PC-9 (cell line): Measurements from ENCODE around the gene GGPS1. TPM values are rescaled to one million over a fixed set of nuclear protein-coding genes. Genes with fewer than 3 reads are reported as not detected.
"Not testable (repeated sequence)": the region's sequence is repeated elsewhere in the genome, so short reads cannot be mapped to it uniquely, and the experiment has no call there.

Experiments used
- BruUV-seq: library from RNA; stranded (reverse); fragments of 400-500 nt; replicated peaks from 2 replicates; lab custom pipeline; 2021; lab: Mats Ljungman, UMichigan
- CTCF ChIA-PET: fragments of 300-600 bp; sonication (Branson Sonifier 250); formaldehyde crosslinking; loops from one replicate; lab custom pipeline; 2022; ENCODE audit warnings: antibody characterized with exemption; lab: Charles Lee
- POLR2A ChIA-PET: fragments of 300-600 bp; sonication (Branson Sonifier 250); formaldehyde crosslinking; loops from one replicate; lab custom pipeline; 2022; ENCODE audit warnings: antibody characterized with exemption; ENCODE audit not compliant: unreplicated experiment; lab: Charles Lee
- DNase-seq, 2 experiments: peaks; one replicate each; pipeline versions ENCODE4 v3.0.0 to v3.0.0-alpha.2; 2015 to 2022; ENCODE audit warnings: mixed read lengths in 1 of 2
- H2AFZ ChIP-seq: fragments of 200-600 bp; sonication (generic); 2 replicates; pipeline ENCODE4 v1.8.1; 2017; ENCODE audit warnings: antibody characterized with exemption
- H3F3A ChIP-seq: fragments of 200-600 bp; sonication (generic); 2 replicates; pipeline ENCODE4 v1.8.1; 2017; ENCODE audit warnings: antibody characterized with exemption, mild to moderate bottlenecking, low read depth; ENCODE audit not compliant: insufficient read depth
- H3K27ac ChIP-seq: fragments of 200-600 bp; sonication (generic); 2 replicates; pipeline ENCODE4 v1.6.1; 2016; ENCODE audit warnings: mixed run types
- H3K27me3 ChIP-seq: fragments of 200-600 bp; sonication (generic); 2 replicates; pipeline ENCODE4 v1.6.1; 2016; ENCODE audit warnings: low read depth, mixed run types; ENCODE audit not compliant: insufficient read depth
- H3K36me3 ChIP-seq: fragments of 200-600 bp; sonication (generic); 2 replicates; pipeline ENCODE4 v1.6.1; 2016; ENCODE audit warnings: low read depth, mixed run types
- H3K4me1 ChIP-seq: fragments of 200-600 bp; sonication (generic); replicated peaks from 2 replicates; pipeline ENCODE4 v1.6.1; 2016; ENCODE audit warnings: mixed run types; ENCODE audit not compliant: insufficient read depth
- H3K4me2 ChIP-seq: fragments of 200-600 bp; sonication (generic); 2 replicates; pipeline ENCODE4 v1.6.1; 2017; ENCODE audit warnings: mixed run types
- H3K4me3 ChIP-seq: fragments of 200-600 bp; sonication (generic); 2 replicates; pipeline ENCODE4 v1.6.1; 2016; ENCODE audit warnings: mixed run types
- H3K79me2 ChIP-seq: fragments of 200-600 bp; sonication (generic); 2 replicates; pipeline ENCODE4 v1.6.1; 2017; ENCODE audit warnings: low read depth, mixed run types
- H3K9me2 ChIP-seq: fragments of 200-600 bp; sonication (generic); 2 replicates; pipeline ENCODE4 v1.8.1; 2017; ENCODE audit warnings: mild to moderate bottlenecking; ENCODE audit not compliant: insufficient read depth
- H3K9me3 ChIP-seq: fragments of 200-600 bp; sonication (generic); 2 replicates; pipeline ENCODE4 v1.8.1; 2016; ENCODE audit warnings: low read depth; ENCODE audit not compliant: insufficient read depth
- H4K20me1 ChIP-seq: fragments of 200-600 bp; sonication (generic); 2 replicates; pipeline ENCODE4 v1.8.1; 2017; ENCODE audit not compliant: insufficient read depth
- EZH2 ChIP-seq: fragments of 200-600 bp; sonication (generic); IDR thresholded peaks from 2 replicates; pipeline ENCODE4 v1.8.0; 2017; ENCODE audit warnings: antibody characterized with exemption, low read depth
- intact Hi-C: fragments of 100-400 bp; cut with micrococcal nuclease; formaldehyde crosslinking; loops from one replicate; pipeline ENCODE4 v1.10.0; 2022; ENCODE audit not compliant: unreplicated experiment
- total RNA-seq: library from RNA; stranded (reverse); gene quantifications from 2 replicates; pipeline ENCODE4 v1.2.3, GENCODE V29; 2021
- TF ChIP-seq, protein P1 (sequence below): fragments of 200-600 bp; sonication (generic); conservative IDR thresholded peaks from 2 replicates; pipeline ENCODE4 v1.6.1; 2017; ENCODE audit warnings: mixed run types, antibody characterized with exemption, mild to moderate bottlenecking, moderate library complexity

The GGPS1 gene
- total RNA-seq, 1 experiment from 2014 or later = 61.7 TPM

DNA sequence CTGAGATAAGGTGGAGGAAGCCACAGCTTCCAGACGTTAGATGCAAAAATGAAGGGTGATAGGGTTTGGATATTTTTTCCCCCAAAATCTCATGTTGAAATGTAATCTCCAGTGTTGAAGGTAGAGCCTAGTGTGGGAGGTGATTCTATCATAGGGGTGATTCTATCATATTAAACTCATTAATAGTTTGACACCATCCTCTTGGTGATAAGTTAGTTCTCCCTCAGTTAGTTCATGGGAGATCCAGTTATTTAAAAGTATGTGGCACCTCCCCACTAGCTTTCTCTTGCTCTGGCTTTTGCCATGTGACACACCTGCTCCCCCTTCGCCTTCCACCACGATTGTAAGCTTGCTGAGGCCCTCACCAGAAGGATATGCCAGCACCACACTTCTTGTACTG, 30.5 kb downstream of the GGPS1 start:
- H2AFZ ChIP-seq = no peak overlapping the region
- no peaks in the 10 kb centered on the region for H3K27me3 ChIP-seq
- CTCF ChIA-PET = interaction anchor here (0.5 to 0.7 kb wide), 2 partner anchors 33 to 1245 kb away, joined by 4 to 6 read pairs; no protein-coding TSS in a partner anchor
- H3K9me3 ChIP-seq = no peaks in the 10 kb centered on the region
- no peak for DNase-seq
- POLR2A ChIA-PET = no interaction called here
- H3F3A ChIP-seq = no peaks in the 10 kb centered on the region
- no peaks in the 10 kb centered on the region for H3K79me2 ChIP-seq
- H3K9me2 ChIP-seq = no peaks in the 10 kb centered on the region
- no peak overlapping the region for H3K4me2 ChIP-seq
- no TSS peak for BruUV-seq
- TF ChIP-seq, protein P1, sequence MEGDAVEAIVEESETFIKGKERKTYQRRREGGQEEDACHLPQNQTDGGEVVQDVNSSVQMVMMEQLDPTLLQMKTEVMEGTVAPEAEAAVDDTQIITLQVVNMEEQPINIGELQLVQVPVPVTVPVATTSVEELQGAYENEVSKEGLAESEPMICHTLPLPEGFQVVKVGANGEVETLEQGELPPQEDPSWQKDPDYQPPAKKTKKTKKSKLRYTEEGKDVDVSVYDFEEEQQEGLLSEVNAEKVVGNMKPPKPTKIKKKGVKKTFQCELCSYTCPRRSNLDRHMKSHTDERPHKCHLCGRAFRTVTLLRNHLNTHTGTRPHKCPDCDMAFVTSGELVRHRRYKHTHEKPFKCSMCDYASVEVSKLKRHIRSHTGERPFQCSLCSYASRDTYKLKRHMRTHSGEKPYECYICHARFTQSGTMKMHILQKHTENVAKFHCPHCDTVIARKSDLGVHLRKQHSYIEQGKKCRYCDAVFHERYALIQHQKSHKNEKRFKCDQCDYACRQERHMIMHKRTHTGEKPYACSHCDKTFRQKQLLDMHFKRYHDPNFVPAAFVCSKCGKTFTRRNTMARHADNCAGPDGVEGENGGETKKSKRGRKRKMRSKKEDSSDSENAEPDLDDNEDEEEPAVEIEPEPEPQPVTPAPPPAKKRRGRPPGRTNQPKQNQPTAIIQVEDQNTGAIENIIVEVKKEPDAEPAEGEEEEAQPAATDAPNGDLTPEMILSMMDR = no peak
- no peak for TF ChIP-seq EZH2
- no peak overlapping the region for H3K27ac ChIP-seq
- no peaks in the 10 kb centered on the region for H3K4me1 ChIP-seq
- H3K36me3 ChIP-seq = no peaks in the 10 kb centered on the region
- intact Hi-C loops = no loop called here
- H4K20me1 ChIP-seq = no peaks in the 10 kb centered on the region
- no peak overlapping the region for H3K4me3 ChIP-seq

DNA sequence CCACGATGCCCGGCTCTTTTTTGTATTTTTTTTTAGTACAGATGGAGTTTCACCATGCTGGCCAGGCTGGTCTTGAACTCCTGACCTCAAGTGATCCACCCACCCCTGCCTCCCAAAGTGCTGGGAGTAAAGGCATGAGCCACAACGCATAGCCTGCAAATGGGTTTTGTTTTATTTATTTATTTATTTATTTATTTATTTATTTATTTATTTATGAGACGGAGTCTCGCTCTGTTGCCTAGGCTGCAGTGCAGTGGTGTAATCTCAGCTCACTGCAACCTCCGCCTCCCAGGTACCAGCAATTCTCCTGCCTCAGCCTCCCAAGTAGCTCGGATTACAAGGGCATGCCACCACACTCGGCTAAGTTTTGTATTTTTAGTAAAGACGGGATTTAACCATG, 35.8 kb downstream of the GGPS1 start:
- H4K20me1 ChIP-seq, H3K9me3 ChIP-seq, H3K27me3 ChIP-seq, H3K36me3 ChIP-seq, H3K9me2 ChIP-seq, H3K4me2 ChIP-seq, BruUV-seq, H2AFZ ChIP-seq, DNase-seq, H3K27ac ChIP-seq, POLR2A ChIA-PET, H3K79me2 ChIP-seq, intact Hi-C loops, H3K4me3 ChIP-seq: not testable (repeated sequence)
- peaks cover 26% of the 10 kb centered on the region for H3F3A ChIP-seq
- CTCF ChIA-PET = interaction anchor here (0.6 kb wide), 1 partner anchor 205 kb away, joined by 3 read pairs; no protein-coding TSS in a partner anchor
- H3K4me1 ChIP-seq = peaks cover 22% of the 10 kb centered on the region

DNA sequence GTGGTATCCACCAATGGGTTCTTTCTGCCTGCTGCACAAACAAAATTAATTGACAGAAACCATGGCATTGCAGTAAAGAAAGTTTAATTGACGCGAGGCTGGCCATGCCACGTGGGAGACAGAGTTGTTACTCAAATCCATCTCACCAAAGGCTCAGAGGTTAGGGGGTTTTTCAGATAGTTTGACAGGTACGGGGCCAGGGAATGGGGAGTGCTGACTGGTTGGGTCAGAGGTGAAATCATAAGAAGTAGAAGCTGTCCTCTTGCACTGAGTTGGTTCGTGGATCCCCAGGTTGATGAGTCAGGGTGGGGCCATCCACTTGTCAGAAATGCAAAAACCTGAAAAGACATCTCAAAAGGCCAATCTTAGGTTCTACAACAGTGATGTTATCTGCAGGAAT, 37.9 kb downstream of the GGPS1 start:
- no peaks in the 10 kb centered on the region for H3K9me2 ChIP-seq
- no peaks in the 10 kb centered on the region for H4K20me1 ChIP-seq
- no peaks in the 10 kb centered on the region for H3K9me3 ChIP-seq
- peak overlapping the region; percentile 82 for H3K4me3 ChIP-seq
- peak overlapping the region; percentile 77 for H2AFZ ChIP-seq
- peak overlapping the region; percentile 80 for H3K4me2 ChIP-seq
- H3K79me2 ChIP-seq = peaks cover 24% of the 10 kb centered on the region
- CTCF ChIA-PET = no interaction called here
- no peak for TF ChIP-seq EZH2
- TF ChIP-seq, protein P1 = no peak
- intact Hi-C loops = loop anchor here (5.0 kb wide), 1 partner anchor 136 kb away; the partner anchor contains the start of gene B3GALNT2
- peaks cover 22% of the 10 kb centered on the region for H3K4me1 ChIP-seq
- BruUV-seq = no TSS peak
- peak overlapping the region; percentile 84 for H3K27ac ChIP-seq
- POLR2A ChIA-PET = no interaction called here
- H3K27me3 ChIP-seq = no peaks in the 10 kb centered on the region
- no peaks in the 10 kb centered on the region for H3K36me3 ChIP-seq
- no peak for DNase-seq
- peaks cover 26% of the 10 kb centered on the region for H3F3A ChIP-seq
